ENCODE results near the gene SPRYD3.
"Not testable (repeated sequence)": the region's sequence is repeated elsewhere in the genome, so short reads cannot be mapped to it uniquely, and the experiment has no call there.

The SPRYD3 gene

DNA sequence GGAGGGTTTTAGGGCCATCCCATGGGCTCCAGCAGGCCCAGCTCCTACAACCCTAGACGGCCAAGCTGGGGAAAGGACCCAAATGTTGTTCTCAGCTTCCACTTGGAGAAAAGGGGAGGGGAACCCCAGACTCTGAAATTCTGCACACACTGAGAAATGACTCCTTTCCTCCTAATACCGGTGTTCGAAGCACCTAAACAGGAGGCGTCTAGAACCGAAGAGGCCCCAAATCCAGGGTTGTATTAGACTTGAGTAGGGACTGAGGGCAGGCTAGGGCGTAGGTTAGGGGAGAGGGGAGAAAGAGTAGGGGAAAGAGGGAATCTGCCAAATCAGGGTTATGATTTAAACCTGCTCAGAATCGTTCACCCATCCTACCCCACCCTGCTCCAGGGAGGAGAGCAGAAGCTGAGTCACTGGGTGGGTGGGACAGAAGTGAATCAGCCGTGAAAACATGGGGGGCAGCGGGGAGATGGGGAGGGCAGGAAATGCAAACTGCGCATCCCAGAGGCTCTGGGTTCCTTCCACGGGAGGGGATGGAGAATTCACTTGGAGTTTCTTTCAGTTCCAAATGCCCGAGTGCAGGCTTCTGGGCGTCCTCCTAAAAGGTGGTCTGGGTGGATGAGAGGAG lies 19.3 kb upstream of the SPRYD3 start:
- DNase-seq: peak; percentile 77
- TF ChIP-seq, protein P1, sequence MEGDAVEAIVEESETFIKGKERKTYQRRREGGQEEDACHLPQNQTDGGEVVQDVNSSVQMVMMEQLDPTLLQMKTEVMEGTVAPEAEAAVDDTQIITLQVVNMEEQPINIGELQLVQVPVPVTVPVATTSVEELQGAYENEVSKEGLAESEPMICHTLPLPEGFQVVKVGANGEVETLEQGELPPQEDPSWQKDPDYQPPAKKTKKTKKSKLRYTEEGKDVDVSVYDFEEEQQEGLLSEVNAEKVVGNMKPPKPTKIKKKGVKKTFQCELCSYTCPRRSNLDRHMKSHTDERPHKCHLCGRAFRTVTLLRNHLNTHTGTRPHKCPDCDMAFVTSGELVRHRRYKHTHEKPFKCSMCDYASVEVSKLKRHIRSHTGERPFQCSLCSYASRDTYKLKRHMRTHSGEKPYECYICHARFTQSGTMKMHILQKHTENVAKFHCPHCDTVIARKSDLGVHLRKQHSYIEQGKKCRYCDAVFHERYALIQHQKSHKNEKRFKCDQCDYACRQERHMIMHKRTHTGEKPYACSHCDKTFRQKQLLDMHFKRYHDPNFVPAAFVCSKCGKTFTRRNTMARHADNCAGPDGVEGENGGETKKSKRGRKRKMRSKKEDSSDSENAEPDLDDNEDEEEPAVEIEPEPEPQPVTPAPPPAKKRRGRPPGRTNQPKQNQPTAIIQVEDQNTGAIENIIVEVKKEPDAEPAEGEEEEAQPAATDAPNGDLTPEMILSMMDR (IDR thresholded peaks at IDR 0.05; ENCODE audit: low read depth, low read length, missing control alignments): no peak
- in situ Hi-C loops (cut with HindIII; ENCODE audit: low pct_ligation_motif_present, low sequenced_read_pairs): no loop called here
- Histone ChIP-seq H3K4me3 (ENCODE audit: low read depth, low read length) (peak overlapping the region; percentile 75), H3K36me3 (replicated peaks) (peaks cover 10% of the 10 kb centered on the region), H3K27me3 (replicated peaks) (no peaks in the 10 kb centered on the region), H3K27ac (peak overlapping the region; percentile 97)

DNA sequence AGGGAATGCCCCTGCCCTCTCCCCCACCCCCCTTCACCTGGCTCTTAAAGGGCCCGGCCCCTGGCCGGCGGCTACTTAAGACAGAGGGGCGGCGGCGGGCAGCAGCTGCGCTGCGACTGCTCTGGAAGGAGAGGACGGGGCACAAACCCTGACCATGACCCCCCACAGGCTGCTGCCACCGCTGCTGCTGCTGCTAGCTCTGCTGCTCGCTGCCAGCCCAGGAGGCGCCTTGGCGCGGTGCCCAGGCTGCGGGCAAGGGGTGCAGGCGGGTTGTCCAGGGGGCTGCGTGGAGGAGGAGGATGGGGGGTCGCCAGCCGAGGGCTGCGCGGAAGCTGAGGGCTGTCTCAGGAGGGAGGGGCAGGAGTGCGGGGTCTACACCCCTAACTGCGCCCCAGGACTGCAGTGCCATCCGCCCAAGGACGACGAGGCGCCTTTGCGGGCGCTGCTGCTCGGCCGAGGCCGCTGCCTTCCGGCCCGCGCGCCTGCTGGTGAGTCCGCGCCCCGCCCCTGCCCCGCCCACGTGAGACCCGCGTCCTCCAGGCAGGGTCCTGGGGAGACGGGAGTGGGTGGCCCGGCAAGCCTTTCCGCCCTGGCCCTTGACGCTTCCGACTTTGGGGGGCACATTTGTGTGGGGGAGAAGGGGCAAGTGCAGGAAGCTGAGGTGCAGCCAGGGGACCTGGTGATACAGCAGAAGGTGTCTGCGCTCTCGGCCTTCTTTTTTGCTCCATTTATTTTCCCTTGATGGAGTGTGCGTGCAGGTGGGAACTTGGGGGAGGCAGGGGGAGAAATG lies 18.6 kb upstream of the SPRYD3 start, which contains the start of gene IGFBP6:
IGFBP6 (plus strand) TSS at position 104 of the 790 bp plus-strand sequence; CDS start at position 155, 51 bp downstream.
- peak; percentile 31 for DNase-seq
- H3K27ac ChIP-seq: peak within 1 kb of the TSS; percentile 97

DNA sequence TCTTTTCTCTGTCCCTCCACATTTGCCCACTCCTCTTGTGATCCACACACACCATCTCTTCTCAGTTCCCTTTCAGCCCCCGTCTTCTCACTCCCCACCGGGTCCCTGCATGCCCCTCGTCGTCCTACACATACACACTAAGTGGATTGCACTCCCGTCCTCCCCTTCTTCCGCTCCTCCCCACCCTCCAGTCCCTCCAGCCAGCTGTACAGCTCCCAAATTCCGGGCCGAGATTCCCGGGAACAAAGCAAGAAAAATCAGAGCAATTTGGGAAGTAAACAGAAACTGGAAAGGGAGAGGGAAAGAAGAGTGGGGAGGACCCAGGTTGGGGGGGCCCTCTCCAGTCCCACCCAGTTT lies 18.0 kb upstream of the SPRYD3 start:
- H3K4me3 ChIP-seq (ENCODE audit: low read depth, low read length): peak overlapping the region; percentile 75
- DNase-seq: no peak
- TF ChIP-seq, protein P1 (IDR thresholded peaks at IDR 0.05; ENCODE audit: low read depth, low read length, missing control alignments): no peak
- no peaks in the 10 kb centered on the region for H3K27me3 ChIP-seq (replicated peaks)
- in situ Hi-C loops (cut with HindIII; ENCODE audit: low pct_ligation_motif_present, low sequenced_read_pairs): no loop called here
- peak overlapping the region; percentile 97 for H3K27ac ChIP-seq
- H3K36me3 ChIP-seq (replicated peaks): peaks cover 8% of the 10 kb centered on the region

More for the DNA sequence above, 18.6 kb upstream of the SPRYD3 start, which contains the start of gene IGFBP6:
- TF ChIP-seq, protein P1 (IDR thresholded peaks at IDR 0.05; ENCODE audit: low read depth, low read length, missing control alignments): no peak
- in situ Hi-C loops (cut with HindIII; ENCODE audit: low pct_ligation_motif_present, low sequenced_read_pairs): no loop called here
- peak within 1 kb of the TSS; percentile 75 for H3K4me3 ChIP-seq (ENCODE audit: low read depth, low read length)
- H3K36me3 ChIP-seq (replicated peaks): peaks cover 10% of the 10 kb centered on the region
- no peaks in the 10 kb centered on the region for H3K27me3 ChIP-seq (replicated peaks)

DNA sequence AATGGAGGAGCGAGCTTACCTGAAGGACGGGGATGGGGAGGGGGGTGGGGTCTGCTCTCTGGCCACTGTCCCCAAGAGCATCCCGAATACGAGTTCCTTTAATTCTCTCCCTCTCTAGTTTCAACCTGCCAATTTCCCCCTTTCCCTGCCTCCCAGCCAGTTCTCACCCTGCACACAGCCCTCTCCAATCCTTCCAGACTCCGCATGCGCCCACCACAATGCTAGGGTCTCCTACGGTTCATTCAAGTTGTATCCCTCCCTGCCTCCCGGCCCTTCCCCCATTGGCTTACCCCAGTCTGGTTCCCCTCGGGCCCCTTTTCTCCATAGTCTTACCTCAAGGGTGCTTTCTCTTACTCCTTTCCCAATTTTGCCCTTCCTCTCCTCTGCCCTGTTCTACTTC lies 17.6 kb upstream of the SPRYD3 start:
- Histone ChIP-seq H3K27ac (peak overlapping the region; percentile 97), H3K27me3 (replicated peaks) (no peaks in the 10 kb centered on the region), H3K4me3 (ENCODE audit: low read depth, low read length) (peak overlapping the region; percentile 75), H3K36me3 (replicated peaks) (peaks cover 4% of the 10 kb centered on the region)
- in situ Hi-C loops (cut with HindIII; ENCODE audit: low pct_ligation_motif_present, low sequenced_read_pairs): no loop called here
- TF ChIP-seq, protein P1 (IDR thresholded peaks at IDR 0.05; ENCODE audit: low read depth, low read length, missing control alignments): no peak
- no peak for DNase-seq

DNA sequence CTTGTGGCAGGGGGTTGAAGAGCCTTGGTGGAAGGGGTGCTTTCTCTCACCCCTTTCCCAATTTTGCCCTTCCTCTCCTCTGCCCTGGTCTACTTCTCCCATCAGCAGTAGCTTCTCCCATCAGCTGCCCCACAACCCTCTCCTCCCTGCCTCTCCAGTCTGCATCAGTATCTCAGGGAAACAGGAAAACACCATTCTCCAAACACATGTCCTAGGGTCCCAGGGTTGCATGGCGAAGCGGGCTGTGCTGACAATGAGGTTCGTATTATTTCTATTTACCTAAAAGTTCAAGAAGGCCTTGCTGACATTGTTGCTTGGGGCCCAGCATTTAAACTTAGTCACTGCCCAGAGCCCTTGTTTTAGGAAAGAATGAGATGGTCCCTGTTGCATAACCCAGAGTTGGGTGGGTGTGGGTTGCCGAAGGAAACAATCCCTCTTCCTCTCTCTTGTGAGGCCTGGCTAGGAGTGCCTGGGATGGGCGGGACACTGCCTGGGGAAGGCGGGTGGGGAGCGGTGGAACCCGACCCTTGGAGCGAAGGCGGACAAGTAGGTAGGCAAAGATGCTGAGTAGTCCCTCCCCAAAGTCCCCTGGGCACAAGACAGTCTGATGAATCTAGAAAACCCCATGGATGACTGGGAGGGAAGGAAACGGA lies 17.0 kb upstream of the SPRYD3 start:
- peaks cover under 1% of the 10 kb centered on the region for H3K36me3 ChIP-seq (replicated peaks)
- no peaks in the 10 kb centered on the region for H3K27me3 ChIP-seq (replicated peaks)
- in situ Hi-C loops (cut with HindIII; ENCODE audit: low pct_ligation_motif_present, low sequenced_read_pairs): no loop called here
- peak; percentile 10 for DNase-seq
- H3K27ac ChIP-seq: peak overlapping the region; percentile 97
- H3K4me3 ChIP-seq (ENCODE audit: low read depth, low read length): peak overlapping the region; percentile 75
- TF ChIP-seq, protein P1 (IDR thresholded peaks at IDR 0.05; ENCODE audit: low read depth, low read length, missing control alignments): no peak

DNA sequence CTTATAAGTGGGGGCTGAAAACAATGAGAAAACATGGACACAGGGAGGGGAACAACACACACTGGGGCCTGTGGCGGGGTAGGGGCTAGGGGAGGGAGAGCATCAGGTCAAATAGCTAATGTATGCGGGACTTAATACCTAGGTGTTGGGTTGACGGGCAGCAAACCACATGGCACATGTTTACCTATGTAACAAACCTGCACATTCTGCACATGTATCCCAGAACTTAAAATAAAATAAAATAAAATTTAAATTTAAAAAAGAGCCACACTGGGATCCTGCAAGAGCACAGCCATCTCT lies 16.4 kb upstream of the SPRYD3 start:
- H3K27ac ChIP-seq; DNase-seq; H3K27me3 ChIP-seq (replicated peaks); H3K36me3 ChIP-seq (replicated peaks); in situ Hi-C loops (cut with HindIII; ENCODE audit: low pct_ligation_motif_present, low sequenced_read_pairs); H3K4me3 ChIP-seq (ENCODE audit: low read depth, low read length): not testable (repeated sequence)

DNA sequence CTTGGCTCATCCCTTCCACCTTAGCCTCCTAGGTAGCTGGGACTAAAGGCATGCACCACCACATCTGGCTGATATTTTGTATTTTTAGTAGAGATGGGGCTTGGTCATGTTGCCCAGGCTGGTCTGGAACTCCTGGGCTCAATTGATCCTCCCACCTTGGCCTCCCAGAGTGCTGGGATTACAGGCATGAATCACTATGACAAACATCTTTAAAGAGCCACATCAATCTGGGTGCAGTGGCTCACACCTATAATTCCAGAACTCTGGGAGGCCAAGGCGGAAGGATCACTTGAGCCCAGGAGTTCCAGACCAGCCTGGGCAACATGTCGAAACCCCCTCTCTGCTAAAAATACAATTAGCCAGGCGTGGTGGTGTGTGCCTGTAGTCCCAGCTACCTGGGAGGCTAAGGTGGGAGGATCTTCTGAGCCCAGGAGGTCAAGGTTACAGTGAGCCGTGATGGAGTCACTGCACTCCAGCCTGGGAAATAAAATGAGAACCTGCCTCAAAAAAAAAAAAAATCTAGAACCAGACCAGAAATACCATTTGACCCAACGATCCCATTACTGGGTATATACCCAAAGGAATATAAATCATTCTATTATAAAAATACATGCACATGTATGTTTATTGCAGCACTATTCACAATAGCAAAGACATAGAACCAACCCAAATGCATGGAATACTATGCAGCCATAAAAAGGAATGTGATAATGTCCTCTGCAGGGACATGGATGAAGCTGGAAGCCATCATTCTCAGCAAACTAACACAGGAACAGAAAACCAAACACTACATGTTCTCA lies 15.8 kb upstream of the SPRYD3 start:
- H3K27me3 ChIP-seq (replicated peaks); H3K4me3 ChIP-seq (ENCODE audit: low read depth, low read length); in situ Hi-C loops (cut with HindIII; ENCODE audit: low pct_ligation_motif_present, low sequenced_read_pairs); H3K36me3 ChIP-seq (replicated peaks); DNase-seq; H3K27ac ChIP-seq: not testable (repeated sequence)
